GM21360 (cell line): Measurements from ENCODE around the gene IMPG2.

Experiments used
- ATAC-seq: cut with Tn5 transposase; IDR thresholded peaks from one replicate; pipeline ENCODE4 v1.9.1; 2021; ENCODE audit warnings: mild to moderate bottlenecking, moderate library complexity; ENCODE audit not compliant: unreplicated experiment

The IMPG2 gene

DNA sequence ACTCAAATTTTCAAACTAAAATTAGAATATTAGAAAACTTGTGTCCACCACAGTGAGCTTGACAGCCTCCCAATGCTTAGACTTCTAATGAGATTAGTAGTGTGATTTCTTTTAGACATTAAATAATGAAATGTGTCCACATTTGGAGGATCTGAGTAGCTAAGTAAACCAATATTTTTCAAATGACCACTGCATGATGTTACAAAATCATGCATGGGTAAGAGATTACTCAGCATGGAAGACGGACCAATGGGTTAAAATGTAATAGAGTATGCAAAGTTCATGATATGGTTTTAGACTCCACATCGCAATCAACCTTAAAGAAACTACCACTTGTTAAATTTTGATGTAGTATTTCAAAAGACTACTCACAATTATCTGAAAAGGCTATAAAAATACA lies 130.6 kb downstream of the IMPG2 start:
- ATAC-seq, result no peak

DNA sequence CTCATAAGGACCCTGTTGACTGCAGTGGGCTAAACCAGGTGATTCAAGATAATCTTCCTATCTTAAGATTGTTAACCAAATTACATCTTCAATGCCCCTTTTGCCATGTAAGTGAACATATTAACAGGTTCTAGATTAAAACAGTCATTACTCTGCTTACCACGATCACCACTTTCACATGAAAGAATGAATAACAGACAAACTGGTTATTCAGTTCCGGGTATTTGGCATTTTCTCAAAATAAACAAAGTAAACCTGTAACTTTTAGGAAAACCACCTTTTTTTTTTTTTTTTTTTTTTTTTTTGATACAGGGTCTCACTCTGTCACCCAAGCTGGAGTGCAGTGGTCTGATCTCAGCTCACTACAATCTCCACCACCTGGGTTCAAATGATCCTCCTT lies 131.2 kb downstream of the IMPG2 start:
- ATAC-seq, result no peak

DNA sequence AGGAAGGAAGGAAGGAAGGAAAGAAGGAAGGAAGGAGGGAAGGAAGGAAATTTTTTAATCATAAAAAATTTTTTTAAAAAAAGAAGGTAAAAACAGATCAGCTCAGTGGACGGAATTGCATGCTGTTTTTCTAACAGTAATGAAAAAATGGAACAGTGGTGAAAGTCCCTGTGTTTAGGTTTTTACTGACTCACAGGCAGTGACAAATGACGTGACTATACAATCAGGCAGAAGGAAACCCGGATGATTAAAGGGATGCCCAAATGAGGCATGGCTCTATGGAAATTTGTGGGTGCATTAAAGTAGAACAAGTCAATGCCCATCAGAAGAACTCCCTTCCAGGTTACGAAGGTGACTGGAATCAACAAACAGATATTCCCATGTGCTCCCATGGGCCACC lies 135.0 kb downstream of the IMPG2 start:
- no peak for ATAC-seq

DNA sequence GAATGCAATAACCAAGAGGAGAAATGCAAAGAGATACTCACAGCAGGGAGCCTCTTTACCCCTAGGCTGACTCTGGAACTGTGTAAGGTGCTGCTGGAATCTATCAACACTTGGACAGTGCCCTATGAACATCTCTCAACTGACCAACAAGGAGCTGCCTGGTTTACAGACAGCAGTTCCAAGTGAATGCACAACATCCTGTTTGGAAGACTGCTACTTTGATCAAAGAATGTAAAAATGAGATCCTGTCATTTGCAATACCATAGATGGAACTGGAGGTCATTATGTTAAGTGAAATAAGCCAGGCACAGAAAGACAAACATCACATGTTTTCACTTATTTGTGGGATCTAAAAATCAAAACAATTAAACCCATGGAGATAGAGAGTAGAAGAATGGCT lies 136.3 kb downstream of the IMPG2 start:
- no peak for ATAC-seq

DNA sequence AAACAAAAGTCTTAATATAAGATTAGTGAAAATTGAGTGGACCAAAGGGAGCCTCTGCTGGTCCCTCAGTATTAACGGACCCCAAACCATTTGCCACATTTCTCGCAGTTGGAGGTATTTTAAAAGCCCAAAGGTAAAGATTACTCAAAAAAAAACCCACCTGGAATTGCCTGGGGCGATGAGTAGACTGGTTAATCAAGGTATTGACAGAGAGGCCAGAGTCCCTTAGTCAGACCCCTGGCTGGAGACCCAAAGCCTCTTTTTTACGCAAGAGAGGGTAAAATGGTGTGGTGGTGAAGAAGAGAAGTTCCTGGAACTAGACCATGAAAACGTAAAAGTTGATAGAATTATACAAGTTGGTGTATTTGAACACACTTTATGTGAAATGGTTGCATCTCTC lies 137.2 kb downstream of the IMPG2 start:
- no peak for ATAC-seq

DNA sequence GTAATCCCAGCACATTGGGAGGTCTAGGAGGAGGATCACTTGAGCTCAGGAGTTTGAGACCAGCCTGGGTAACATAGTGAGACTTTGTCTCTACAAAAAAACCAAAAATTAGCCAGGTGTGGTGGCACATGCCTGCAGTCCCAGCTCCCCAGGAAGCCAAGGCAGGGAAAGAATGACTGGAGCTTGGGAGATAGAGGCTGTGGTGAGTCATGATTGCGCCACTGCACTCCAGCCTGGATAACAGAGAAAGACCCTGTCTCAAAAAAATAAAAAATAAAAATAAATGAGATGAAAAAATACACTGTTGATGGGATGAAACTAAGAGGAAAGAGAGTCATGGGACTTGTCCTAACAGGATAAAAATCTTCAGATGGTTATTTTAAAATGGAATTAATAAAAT lies 137.6 kb downstream of the IMPG2 start:
- ATAC-seq, result no peak

DNA sequence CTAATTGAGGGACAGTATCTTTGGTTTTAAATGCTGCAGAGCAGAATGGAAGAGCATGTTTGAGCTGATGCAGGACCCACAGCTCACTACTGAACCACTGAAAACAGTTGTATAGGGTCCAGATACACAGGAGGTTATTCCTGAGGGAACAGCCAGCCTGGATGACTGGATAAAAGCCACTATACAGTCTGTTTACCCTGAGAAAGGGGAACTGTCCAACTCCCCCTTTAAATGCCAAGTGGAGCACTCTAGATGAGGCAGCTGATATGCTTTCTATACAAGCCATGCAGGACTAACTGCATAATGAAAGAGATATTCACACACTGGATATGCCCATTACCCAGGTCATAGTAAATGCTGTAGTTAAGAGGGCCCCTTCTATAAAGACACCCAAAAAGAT lies 138.6 kb downstream of the IMPG2 start:
- ATAC-seq, result no peak

DNA sequence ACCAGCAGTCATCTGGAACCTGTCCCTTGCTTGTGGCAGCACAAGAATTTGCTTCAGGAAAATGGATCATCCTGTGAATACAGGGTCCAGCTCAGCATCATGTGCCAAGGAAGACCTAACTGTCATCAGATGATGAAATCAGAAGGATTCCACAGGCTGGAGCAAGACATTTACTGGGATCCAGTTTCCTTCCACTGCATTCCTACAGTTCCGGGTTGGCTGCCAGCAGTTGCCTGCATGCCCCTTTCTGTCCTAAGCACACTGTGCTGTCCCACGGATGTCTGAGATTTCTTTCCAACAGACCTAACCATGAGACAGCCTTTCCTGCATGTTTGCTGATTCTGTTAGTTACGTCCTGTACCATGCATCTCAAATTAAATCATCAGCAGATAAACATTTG lies 140.7 kb downstream of the IMPG2 start:
- ATAC-seq, result no peak

DNA sequence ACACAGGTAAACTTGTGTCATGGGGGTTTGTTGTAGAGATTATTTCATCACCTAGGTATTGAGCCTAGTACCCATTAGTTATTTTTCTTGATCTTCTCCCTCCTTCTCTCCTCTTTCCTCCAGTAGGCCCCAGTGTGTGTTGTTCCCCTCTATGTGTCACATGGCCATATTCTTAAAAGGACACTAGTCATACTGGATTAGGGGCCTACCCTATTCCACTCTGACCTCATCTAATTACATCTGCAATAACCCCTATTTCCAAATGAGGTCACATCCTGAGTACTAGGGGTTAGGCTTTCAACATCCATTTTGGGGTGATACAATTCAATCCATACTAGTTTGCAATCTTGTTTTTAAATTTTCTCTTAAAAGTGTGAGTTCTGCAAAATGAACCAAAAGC lies 142.8 kb downstream of the IMPG2 start:
- no peak for ATAC-seq
